Cardiac fibroblast (primary cell): Measurements from ENCODE around the gene TENM4.

ENCODE experiments used
- DNase-seq, 2 donors: peaks; one replicate each; pipeline versions ENCODE4 v3.0.0 to v3.0.0-alpha.2; 2010; ENCODE audit warnings: low read depth in 2 of 2
- H3K4me3 ChIP-seq, 2 donors: replicated peaks in 1 of 2; 1 replicate in 1 of 2; 2 replicates in 1 of 2; pipeline ENCODE4 v1.5.1; 2011; ENCODE audit warnings: low read depth in 2 of 2, low read length in 2 of 2, mild to moderate bottlenecking in 2 of 2, moderate library complexity in 1 of 2
- TF ChIP-seq, protein P1 (sequence below): IDR thresholded peaks from one replicate; pipeline ENCODE4 v1.5.1; 2011; ENCODE audit warnings: low read depth, mild to moderate bottlenecking, low read length, inconsistent platforms

Gene TENM4

DNA sequence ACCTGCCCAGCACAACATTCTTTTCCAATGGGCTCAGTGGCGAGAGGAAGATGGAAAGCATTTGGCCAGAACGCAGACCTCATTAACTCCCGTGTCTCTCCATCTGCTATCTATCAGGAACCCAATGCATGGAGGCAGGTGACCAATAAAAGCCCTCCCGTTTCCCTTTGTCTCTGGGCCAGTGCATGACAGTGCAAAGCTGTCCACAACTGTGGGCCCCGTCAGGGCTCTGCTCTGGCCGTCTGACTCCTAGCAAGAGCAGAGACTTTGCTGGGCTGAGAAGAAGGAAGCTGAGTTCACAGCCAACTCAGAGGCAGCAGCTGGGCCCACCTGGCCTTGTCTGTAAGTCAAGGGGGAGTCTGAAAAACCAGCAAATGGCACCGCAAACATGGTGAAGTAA, 177.8 kb downstream of the TENM4 start:
- H3K4me3 ChIP-seq = no peak overlapping the region
- TF ChIP-seq, protein P1, sequence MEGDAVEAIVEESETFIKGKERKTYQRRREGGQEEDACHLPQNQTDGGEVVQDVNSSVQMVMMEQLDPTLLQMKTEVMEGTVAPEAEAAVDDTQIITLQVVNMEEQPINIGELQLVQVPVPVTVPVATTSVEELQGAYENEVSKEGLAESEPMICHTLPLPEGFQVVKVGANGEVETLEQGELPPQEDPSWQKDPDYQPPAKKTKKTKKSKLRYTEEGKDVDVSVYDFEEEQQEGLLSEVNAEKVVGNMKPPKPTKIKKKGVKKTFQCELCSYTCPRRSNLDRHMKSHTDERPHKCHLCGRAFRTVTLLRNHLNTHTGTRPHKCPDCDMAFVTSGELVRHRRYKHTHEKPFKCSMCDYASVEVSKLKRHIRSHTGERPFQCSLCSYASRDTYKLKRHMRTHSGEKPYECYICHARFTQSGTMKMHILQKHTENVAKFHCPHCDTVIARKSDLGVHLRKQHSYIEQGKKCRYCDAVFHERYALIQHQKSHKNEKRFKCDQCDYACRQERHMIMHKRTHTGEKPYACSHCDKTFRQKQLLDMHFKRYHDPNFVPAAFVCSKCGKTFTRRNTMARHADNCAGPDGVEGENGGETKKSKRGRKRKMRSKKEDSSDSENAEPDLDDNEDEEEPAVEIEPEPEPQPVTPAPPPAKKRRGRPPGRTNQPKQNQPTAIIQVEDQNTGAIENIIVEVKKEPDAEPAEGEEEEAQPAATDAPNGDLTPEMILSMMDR = no peak
- DNase-seq = peak in 1 of 2 donors; percentile 48

DNA sequence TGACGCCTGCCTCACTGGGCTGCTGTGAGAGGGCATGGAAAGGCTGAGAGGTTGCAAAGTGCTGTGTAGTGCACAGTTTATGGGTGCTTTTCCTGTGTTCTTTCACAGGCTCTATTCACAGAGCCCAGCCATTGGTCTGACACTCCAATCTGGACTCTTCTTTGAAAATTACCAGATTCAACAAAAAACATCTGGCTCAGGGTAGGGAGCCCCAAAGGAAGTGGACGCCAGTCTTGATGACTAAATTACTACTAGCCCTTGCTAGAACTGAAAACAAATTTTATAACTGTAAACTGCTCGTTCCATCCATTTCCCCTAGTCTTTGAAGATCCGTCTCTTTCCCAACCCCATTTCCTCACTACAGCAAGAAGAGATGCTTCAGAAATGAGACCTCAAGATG, 178.6 kb downstream of the TENM4 start:
- peak in 1 of 2 donors; percentile 50 for DNase-seq
- no peak overlapping the region for H3K4me3 ChIP-seq
- TF ChIP-seq, protein P1 = no peak

DNA sequence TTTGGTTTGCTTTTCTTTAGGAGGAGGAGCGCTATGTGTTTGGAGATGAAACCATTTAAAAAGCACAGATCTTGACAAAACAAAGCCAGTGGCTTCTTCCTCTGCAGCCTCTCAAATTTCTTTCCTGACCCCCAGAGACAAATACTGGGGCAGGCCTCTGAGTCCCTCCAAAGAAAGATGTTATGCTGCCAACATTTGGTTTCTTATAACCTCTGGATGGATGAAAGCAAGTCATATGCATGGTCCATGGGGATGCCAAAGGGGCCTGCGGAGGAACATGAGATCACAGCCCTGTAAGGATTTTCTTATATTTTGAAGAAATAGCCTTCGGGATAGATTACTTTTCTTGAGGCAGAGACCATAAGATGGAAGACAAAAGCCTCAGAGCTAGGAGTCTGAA, 179.1 kb downstream of the TENM4 start:
- DNase-seq = no peak
- no peak overlapping the region for H3K4me3 ChIP-seq
- TF ChIP-seq, protein P1 = no peak

DNA sequence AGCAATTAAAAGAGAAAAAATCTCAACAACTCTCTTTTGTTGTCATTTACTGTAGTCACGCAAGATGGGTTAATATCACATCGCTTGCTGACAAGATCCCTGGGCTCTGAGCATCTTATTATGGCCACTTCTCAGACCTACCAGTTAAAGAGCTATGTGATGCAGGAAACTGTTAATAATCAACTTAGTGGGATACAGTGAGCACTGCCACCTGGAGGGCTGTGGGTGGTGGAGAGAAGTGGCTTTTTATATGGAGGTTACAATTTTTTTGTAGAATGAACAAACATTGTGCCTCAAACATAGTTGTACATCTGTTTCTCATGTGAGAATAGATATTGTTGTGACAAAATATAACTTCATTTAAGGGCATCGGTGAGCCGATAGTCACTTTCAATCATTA, 181.0 kb downstream of the TENM4 start:
- H3K4me3 ChIP-seq = no peak overlapping the region
- DNase-seq = peak in 1 of 2 donors; percentile 28
- TF ChIP-seq, protein P1 = no peak

DNA sequence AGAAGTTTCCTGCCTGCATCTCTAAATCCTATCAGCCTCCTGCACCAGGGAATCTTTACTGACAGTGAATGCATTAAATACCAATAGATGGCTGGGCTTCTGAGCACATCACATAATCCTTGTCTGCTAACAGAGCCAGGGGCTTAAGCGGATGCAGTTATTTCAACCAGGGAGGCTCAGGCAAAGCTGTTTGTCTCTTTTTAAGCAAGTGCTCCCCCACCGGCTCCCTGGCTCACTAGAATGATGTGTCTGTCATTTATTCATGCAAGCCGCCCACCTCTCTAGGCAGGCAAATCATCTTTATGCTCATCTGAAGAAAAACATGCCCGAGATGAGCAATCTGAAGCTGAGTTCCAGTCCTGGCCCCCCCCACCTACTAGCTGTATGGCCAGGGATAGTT, 182.3 kb downstream of the TENM4 start:
- TF ChIP-seq, protein P1 = no peak
- no peak overlapping the region for H3K4me3 ChIP-seq
- DNase-seq = no peak

DNA sequence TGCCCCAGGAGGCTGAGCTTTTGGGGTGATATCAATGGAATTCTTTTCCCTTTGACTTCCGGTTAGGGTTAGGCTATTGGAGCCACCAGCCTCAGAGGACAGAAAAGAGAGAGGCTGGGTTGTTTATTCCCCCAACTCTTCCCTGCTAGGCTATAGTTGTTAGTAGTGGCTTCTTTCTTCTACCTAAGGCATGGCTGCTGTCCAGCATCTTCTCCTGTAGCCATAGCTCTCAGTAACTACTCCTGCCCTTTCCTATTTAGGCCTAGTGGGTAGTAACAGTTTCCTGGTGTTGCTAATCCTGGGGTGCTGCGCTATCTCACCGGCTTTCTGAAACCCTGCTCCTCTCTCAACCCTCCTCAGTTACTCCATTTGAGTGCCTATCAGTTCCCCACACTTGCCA, 184.9 kb downstream of the TENM4 start:
- DNase-seq = no peak
- H3K4me3 ChIP-seq = no peak overlapping the region
- TF ChIP-seq, protein P1 = no peak

DNA sequence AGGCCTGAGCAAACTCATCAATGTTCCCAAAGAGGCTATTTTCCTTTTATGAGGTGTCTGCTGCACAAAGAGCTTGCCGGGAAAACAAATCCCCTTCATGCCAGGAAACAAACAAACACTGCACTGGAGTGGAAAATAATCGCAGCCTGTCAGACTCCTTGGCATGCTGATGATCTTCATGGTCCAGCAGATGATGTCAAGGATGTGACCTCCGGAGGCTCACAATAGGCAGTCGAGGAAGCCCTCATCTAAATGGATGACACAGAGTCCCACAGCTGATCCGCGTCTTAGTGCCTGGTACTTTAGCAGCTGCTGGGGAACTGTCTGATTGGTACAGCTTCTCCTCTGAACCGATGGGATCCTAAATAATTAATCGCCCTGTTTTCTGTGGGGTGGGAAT, 187.6 kb downstream of the TENM4 start:
- H3K4me3 ChIP-seq = no peak overlapping the region
- TF ChIP-seq, protein P1 = no peak
- DNase-seq = no peak
